CD14-positive monocyte (primary cell): ENCODE results near the gene PCGF1. TPM values are rescaled to one million over a fixed set of nuclear protein-coding genes. Genes with fewer than 3 reads are reported as not detected.
A peak's percentile ranks its signal among the peaks of the same experiment; 100 is the strongest.

Experiments
- DNase-seq, 3 donors: peaks; one replicate each; pipeline ENCODE4 v3.0.0-alpha.2; 2011 to 2022
- H2AFZ ChIP-seq: 2 replicates; pipeline ENCODE4 v1.6.0; 2012; ENCODE audit warnings: mild to moderate bottlenecking, low read depth, low read length, inconsistent platforms; ENCODE audit not compliant: insufficient read depth, poor library complexity, severe bottlenecking
- H3K27ac ChIP-seq, 2 donors: 1 replicate in 1 of 2; 2 replicates in 1 of 2; pipeline ENCODE4 v1.5.1; 2012 to 2013; ENCODE audit warnings: low read length in 2 of 2, control low read depth in 1 of 2, inconsistent platforms in 1 of 2, low read depth in 1 of 2, mild to moderate bottlenecking in 1 of 2
- H3K27me3 ChIP-seq, 2 donors: one replicate each; pipeline versions ENCODE4 v1.6.0 to v1.6.1; 2011 to 2013; ENCODE audit warnings: low read length in 2 of 2; ENCODE audit not compliant: control insufficient read depth in 2 of 2, insufficient read depth in 2 of 2
- H3K36me3 ChIP-seq, 2 donors: replicated peaks in 1 of 2; 1 replicate in 1 of 2; 2 replicates in 1 of 2; pipeline versions ENCODE4 v1.5.1 to v1.6.1; 2012 to 2013; ENCODE audit warnings: low read length in 2 of 2, control low read depth in 1 of 2, inconsistent platforms in 1 of 2, mild to moderate bottlenecking in 1 of 2; ENCODE audit not compliant: insufficient read depth in 2 of 2, control insufficient read depth in 1 of 2
- H3K4me1 ChIP-seq, 2 donors: 1 replicate in 1 of 2; 2 replicates in 1 of 2; pipeline versions ENCODE4 v1.5.1 to v1.6.1; 2012 to 2013; ENCODE audit warnings: low read length in 2 of 2, control low read depth in 1 of 2, inconsistent platforms in 1 of 2, mild to moderate bottlenecking in 1 of 2, moderate library complexity in 1 of 2; ENCODE audit not compliant: insufficient read depth in 2 of 2, control insufficient read depth in 1 of 2
- H3K4me2 ChIP-seq: replicated peaks from 2 replicates; pipeline ENCODE3; 2012; ENCODE audit warnings: low read length, moderate library complexity, mild to moderate bottlenecking; ENCODE audit not compliant: poor library complexity, severe bottlenecking; ENCODE audit errors: extremely low read depth
- H3K4me3 ChIP-seq, 3 experiments: fragments of 200-600 bp in 1 of 3; sonication (generic) in 1 of 3; replicated peaks in 1 of 3; 1 replicate in 2 of 3; 2 replicates in 1 of 3; pipeline ENCODE4 v1.5.1; 2011 to 2013; ENCODE audit warnings: low read length in 3 of 3, mild to moderate bottlenecking in 3 of 3, control low read depth in 2 of 3, low read depth in 2 of 3, inconsistent platforms in 1 of 3, moderate library complexity in 1 of 3
- H3K79me2 ChIP-seq: 2 replicates; pipeline ENCODE4 v1.6.0; 2012; ENCODE audit warnings: mild to moderate bottlenecking, control low read depth, inconsistent platforms, low read length, moderate library complexity; ENCODE audit not compliant: insufficient read depth
- H3K9ac ChIP-seq: 2 replicates; pipeline ENCODE4 v1.6.0; 2017; ENCODE audit warnings: low read length, mild to moderate bottlenecking; ENCODE audit not compliant: insufficient read depth, poor library complexity, severe bottlenecking
- H3K9me3 ChIP-seq, 2 donors: replicated peaks in 1 of 2; 1 replicate in 1 of 2; 2 replicates in 1 of 2; pipeline versions ENCODE4 v1.5.1 to v1.6.1; 2012 to 2013; ENCODE audit warnings: low read length in 2 of 2, control low read depth in 1 of 2; ENCODE audit not compliant: control insufficient read depth in 1 of 2, insufficient read depth in 1 of 2
- H4K20me1 ChIP-seq: 2 replicates; pipeline ENCODE4 v1.6.0; 2012; ENCODE audit warnings: mild to moderate bottlenecking, low read length, control low read depth, moderate library complexity; ENCODE audit not compliant: insufficient read depth
- H3K27ac Mint-ChIP-seq, 7 donors: one replicate each; pipeline ENCODE4 v1.8.0; 2020; ENCODE audit warnings: mild to moderate bottlenecking in 7 of 7, mixed read lengths in 7 of 7, moderate library complexity in 6 of 7, inconsistent platforms in 2 of 7
- H3K27me3 Mint-ChIP-seq, 3 donors: one replicate each; pipeline ENCODE4 v1.8.0; 2021 to 2022; ENCODE audit warnings: low read depth in 3 of 3, mild to moderate bottlenecking in 3 of 3, mixed read lengths in 3 of 3, moderate library complexity in 3 of 3, inconsistent platforms in 1 of 3
- H3K36me3 Mint-ChIP-seq, 2 donors: one replicate each; pipeline ENCODE4 v1.8.0; 2020; ENCODE audit warnings: mixed read lengths in 2 of 2, inconsistent platforms in 1 of 2, mild to moderate bottlenecking in 1 of 2
- H3K4me1 Mint-ChIP-seq: one replicate; pipeline ENCODE4 v1.8.0; 2020; ENCODE audit warnings: mild to moderate bottlenecking, mixed read lengths
- H3K4me3 Mint-ChIP-seq, 2 donors: one replicate each; pipeline ENCODE4 v1.8.0; 2020; ENCODE audit warnings: mild to moderate bottlenecking in 2 of 2, mixed read lengths in 2 of 2, moderate library complexity in 1 of 2
- H3K9me3 Mint-ChIP-seq, 7 donors: one replicate each; pipeline ENCODE4 v1.8.0; 2020 to 2022; ENCODE audit warnings: mixed read lengths in 7 of 7, mild to moderate bottlenecking in 6 of 7, moderate library complexity in 6 of 7, inconsistent platforms in 2 of 7
- WGBS: methylation state at CpG from one replicate; pipeline ENCODE4 v1.1.5; 2013; ENCODE audit warnings: missing lambda C conversion rate; ENCODE audit not compliant: insufficient coverage; 5-methylcytosine and 5-hydroxymethylcytosine counted together
- intact Hi-C, 2 donors: fragments of 100-400 bp; cut with micrococcal nuclease; formaldehyde crosslinking; loops; one replicate each; pipeline versions ENCODE4 v1.15.0 to v1.15.1; 2023
- polyA plus RNA-seq, 3 donors: library from polyadenylated mRNA; depleted of rRNA in 1 of 3; unstranded in 2 of 3; stranded (reverse) in 1 of 3; fragments of 300-500 nt in 2 of 3; fragments of >200 nt in 1 of 3; fragmentation: Illumina TruSeq in 2 of 3; gene quantifications; 1 replicate in 2 of 3; 2 replicates in 1 of 3; pipeline ENCODE4 v1.2.3, GENCODE V29; 2012 to 2021
- TF ChIP-seq, protein P1 (sequence below): fragments of 200-600 bp; IDR thresholded peaks from one replicate; pipeline ENCODE4 v1.8.0; 2022; ENCODE audit warnings: antibody characterized with exemption, mild to moderate bottlenecking

Gene PCGF1
- polyA plus RNA-seq, 3 donors: 18.0 to 30.5 (median 20.5) TPM

DNA sequence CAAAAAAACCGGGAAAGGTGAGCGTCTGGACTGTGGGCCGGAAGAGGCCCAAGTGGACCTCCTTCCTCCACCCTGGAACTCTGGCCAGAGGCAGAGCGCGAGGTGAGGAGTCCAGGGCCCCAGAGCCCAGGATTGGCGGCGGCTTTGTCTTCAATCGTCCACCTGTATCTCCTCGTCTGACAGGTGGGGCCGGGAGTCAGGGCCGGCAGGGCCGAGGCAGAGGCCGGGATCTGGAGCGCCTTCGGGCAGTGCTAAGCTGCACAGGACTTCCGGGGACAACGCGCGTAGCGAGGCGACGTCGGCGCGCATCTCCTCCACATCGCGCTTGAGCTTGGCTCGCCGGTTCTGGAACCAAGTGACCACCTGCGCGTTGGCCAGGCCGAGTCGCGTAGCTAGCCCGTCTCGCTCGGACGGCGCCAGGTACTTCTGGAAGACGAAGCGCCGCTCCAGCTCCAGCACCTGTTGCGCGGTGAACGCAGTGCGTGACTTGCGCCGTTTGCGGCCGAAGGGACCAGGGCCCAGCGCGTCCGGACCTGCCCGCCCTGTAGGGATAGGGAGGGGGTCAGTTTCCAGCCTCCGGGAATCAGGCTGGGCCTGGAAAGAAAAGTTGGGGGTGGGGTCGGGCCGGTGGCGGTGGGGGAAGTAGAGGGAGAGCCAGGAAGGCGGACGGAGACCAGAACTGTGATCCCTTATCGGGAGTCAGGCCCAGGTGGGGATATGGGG, 9.6 kb downstream of the PCGF1 start:
- TF ChIP-seq, protein P1, sequence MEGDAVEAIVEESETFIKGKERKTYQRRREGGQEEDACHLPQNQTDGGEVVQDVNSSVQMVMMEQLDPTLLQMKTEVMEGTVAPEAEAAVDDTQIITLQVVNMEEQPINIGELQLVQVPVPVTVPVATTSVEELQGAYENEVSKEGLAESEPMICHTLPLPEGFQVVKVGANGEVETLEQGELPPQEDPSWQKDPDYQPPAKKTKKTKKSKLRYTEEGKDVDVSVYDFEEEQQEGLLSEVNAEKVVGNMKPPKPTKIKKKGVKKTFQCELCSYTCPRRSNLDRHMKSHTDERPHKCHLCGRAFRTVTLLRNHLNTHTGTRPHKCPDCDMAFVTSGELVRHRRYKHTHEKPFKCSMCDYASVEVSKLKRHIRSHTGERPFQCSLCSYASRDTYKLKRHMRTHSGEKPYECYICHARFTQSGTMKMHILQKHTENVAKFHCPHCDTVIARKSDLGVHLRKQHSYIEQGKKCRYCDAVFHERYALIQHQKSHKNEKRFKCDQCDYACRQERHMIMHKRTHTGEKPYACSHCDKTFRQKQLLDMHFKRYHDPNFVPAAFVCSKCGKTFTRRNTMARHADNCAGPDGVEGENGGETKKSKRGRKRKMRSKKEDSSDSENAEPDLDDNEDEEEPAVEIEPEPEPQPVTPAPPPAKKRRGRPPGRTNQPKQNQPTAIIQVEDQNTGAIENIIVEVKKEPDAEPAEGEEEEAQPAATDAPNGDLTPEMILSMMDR: no peak
- no peak for DNase-seq
- Mint-ChIP-seq H3K4me3 (peak overlapping the region; percentile 76 to 97), H3K9me3 (peaks cover 0 to 27% (median 4%) of the 10 kb centered on the region in 7 donors), H3K27ac (peak overlapping the region in 1 of 7 donors; percentile 24), H3K4me1 (peaks cover 38% of the 10 kb centered on the region), H3K36me3 (peaks cover 45 to 52% of the 10 kb centered on the region in 2 donors), H3K27me3 (peaks cover 62 to 74% (median 65%) of the 10 kb centered on the region in 3 donors)
- Histone ChIP-seq H2AFZ (peak overlapping the region; percentile 90), H3K27ac (no peak overlapping the region), H3K4me3 (peak overlapping the region; percentile 29 to 79 (median 35)), H4K20me1 (no peaks in the 10 kb centered on the region), H3K27me3 (peaks cover 51 to 66% of the 10 kb centered on the region in 2 donors), H3K4me2 (peak overlapping the region; percentile 87), H3K4me1 (peaks cover 36 to 38% of the 10 kb centered on the region in 2 donors), H3K36me3 (peaks cover 13 to 18% of the 10 kb centered on the region in 2 donors), H3K79me2 (no peaks in the 10 kb centered on the region), H3K9me3 (peaks cover 0 to 20% of the 10 kb centered on the region in 2 donors), H3K9ac (peak overlapping the region; percentile 56)
- WGBS: 4% methylated on average over 60 of the region's 61 CpGs
- intact Hi-C loops: no loop called here

DNA sequence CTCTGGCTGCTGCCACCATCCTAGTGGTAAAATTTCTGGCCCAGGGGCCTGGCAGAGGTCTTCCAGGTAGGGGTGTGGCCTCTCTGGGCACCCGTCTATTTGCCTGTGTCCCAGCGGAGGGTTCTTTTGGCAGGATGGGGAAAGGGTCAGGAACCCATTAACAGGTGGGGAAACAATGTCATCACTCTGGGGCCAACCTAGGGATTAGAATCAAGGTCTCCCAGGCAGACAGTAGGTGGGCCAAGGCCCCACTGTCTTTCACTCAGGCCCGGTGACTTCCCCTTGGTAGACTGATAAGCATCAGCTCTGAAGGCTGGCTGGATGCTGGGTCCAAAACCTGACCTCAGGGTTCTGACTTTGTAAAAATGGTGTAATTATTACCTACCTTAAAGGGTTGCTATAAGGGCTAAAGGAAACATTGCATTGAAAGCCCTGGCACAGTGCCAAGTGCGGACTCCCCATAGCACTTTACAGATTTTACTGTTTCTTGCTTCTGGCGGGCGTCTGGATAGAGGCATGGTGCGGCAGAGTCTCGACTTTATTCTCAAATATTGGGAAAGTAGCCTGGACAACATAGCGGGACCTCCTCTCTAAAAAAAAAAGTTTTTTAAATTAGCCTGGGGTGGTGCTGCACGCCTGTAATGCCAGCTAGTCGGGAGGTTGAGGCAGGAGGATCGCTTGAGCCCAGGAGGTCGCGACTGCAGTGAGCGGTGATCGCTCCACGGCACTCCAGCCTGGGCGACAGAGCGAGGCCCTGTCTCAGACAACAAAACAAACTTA, 10.3 kb downstream of the PCGF1 start:
- Mint-ChIP-seq H3K27me3 (peaks cover 57 to 68% (median 64%) of the 10 kb centered on the region in 3 donors), H3K27ac (peak overlapping the region in 1 of 7 donors; percentile 24), H3K4me1 (peaks cover 32% of the 10 kb centered on the region), H3K4me3 (peak overlapping the region; percentile 76 to 97), H3K36me3 (peaks cover 52 to 60% of the 10 kb centered on the region in 2 donors), H3K9me3 (peaks cover 0 to 27% (median 4%) of the 10 kb centered on the region in 7 donors)
- Histone ChIP-seq H3K9ac (no peak overlapping the region), H3K79me2 (no peaks in the 10 kb centered on the region), H3K27me3 (peaks cover 51 to 63% of the 10 kb centered on the region in 2 donors), H3K36me3 (peaks cover 20 to 25% of the 10 kb centered on the region in 2 donors), H3K4me2 (peak overlapping the region; percentile 87), H4K20me1 (no peaks in the 10 kb centered on the region), H3K27ac (no peak overlapping the region), H2AFZ (peak overlapping the region; percentile 90), H3K4me1 (peaks cover 30 to 31% of the 10 kb centered on the region in 2 donors), H3K4me3 (peak overlapping the region in 1 of 3 experiments; percentile 79), H3K9me3 (peaks cover 0 to 20% of the 10 kb centered on the region in 2 donors)
- intact Hi-C loops: no loop called here
- no peak for DNase-seq
- TF ChIP-seq, protein P1: no peak
- WGBS: 83% methylated on average over 5 of the region's 19 CpGs
